GM21825 (cell line): Measurements from ENCODE around the gene HK3.

ENCODE experiments used
- ATAC-seq: cut with Tn5 transposase; IDR thresholded peaks from one replicate; pipeline ENCODE4 v1.9.1; 2021; ENCODE audit warnings: mild to moderate bottlenecking, moderate library complexity; ENCODE audit not compliant: unreplicated experiment

Gene HK3

DNA sequence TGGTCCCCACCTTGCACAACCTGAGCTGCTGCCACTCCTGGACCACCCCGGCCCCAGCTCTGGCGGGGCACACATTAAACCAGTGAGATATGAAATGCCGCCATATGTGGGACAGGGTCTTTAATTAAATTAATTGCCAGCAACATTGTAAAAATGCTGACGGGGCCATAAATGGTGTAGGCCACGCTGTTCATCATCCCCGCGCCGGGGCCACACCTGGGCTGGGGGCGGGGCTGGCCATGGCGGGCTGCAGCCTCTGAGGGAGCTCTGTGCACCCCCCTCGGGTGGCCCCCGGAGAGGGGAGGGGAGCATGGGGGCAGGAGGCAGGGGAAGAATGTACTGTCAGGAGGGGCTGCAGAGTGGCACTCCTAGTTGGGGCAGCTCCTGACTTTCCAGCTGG lies 47.8 kb downstream of the HK3 start:
- no peak for ATAC-seq

DNA sequence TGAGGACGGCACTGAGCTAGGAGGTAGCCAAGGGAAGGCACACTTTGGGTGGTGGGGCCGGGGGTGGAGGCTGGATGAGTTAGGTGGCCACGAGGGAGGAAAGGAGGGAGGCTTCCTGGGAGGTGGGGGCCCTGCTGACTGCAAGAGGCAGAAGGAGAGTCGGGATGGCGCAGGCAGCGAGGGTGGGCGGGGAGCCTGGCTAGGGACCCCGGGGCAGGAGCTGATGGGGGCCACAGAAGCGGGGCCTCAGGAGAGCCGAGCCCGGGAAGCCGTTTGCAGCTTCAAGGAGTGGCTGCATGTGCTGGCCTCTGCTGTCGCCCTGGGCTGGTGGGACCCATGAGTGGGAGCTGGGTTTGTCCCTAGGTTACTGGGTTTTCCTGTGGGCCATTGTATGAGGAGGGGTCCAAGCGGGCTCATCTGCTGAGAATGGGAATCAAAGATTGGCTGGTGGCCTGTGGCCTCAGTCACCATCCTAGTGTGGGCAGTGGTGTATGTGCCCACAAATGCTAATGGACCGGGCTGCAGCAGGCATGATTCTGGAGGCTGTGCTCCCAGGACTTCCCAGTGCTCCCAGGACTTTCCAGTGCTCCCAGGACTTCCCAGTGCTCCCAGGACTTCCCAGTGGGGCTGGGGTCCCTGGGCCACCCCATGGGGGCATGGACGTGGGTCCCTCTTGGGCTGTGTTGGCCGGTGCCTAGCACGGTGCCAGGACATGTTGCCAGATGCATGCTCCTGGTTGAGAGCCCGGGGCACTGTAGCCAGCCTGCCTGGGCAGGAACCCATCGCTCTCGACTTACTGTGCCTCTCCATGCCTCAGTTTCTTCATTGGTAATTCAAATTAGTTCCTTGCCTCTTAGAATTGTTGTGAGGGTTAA lies 48.5 kb downstream of the HK3 start:
- no peak for ATAC-seq

DNA sequence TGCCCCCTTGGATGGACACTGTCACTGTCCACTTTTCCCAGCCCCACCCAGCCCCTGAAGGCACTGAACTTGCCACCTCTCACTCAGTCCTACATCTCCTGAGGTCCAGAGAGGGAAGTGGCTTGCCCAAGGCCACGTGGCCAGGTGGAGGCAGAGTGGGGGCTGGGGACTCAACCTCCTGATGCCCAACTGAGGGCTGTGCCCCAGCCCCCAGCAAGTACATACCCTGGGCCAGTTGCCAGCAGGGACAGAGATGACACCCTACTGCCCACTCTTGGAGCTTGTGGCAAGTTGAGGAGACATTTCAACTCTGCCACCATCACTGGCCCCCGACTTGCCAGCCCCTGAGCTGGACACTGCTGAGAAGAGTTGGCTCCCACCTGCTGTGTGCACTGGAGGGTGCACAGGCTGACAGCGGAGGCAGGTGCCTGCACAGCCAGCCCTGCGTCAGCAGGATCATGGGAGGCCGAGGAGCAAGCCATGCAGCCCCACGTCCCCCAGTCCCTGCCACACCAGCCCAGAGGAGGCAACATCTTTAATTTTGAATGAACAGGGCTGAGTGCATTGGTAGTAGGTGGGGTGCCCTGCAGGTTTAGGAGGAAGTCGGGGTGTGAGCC lies 49.4 kb downstream of the HK3 start:
- ATAC-seq, result no peak

GRCh38 chr5:176848651-176849050 lies 50.5 kb downstream of the HK3 start:
- no peak for ATAC-seq

GRCh38 chr5:176847726-176848290 lies 51.3 kb downstream of the HK3 start:
- no peak for ATAC-seq

GRCh38 chr5:176847148-176847547 lies 52.0 kb downstream of the HK3 start:
- ATAC-seq, result no peak

- ATAC-seq, result no peak
Observed at GRCh38 chr5:176846335-176847140, 52.6 kb downstream of the HK3 start.

GRCh38 chr5:176845392-176845713 lies 53.8 kb downstream of the HK3 start:
- ATAC-seq, result no peak

DNA sequence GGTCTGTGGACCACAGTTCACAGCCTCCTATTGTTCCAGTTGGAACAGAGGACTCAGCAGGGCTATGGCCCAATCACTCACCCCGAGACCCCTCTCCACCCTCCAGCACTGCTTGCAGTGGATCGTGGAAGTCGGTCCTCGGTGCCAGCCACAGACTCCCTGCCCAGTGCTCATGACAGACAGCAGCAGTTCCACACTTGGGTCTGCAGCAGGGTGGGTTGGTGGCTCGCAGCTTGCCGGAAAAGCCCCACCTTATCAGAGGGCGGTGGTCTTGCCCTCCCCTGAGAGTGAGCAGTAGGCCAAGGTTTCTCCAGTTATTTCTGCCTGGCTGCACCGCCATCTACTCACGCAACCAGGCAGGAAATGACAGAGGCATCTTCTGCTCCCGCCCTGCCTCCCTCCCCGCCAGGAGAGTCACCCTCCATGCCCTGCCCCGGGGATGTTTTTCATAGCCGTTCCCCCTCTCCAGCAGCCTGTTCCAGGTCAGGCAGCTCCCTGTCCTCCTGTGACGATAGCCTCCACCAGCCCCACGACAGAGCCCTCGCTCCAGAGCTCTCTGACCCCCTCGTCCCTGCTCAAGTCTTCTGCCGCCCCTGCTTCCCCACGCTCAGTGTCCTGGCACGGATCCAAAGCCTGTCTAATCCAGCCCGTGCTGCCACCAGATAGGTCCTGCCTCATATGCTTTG lies 54.3 kb downstream of the HK3 start:
- no peak for ATAC-seq

DNA sequence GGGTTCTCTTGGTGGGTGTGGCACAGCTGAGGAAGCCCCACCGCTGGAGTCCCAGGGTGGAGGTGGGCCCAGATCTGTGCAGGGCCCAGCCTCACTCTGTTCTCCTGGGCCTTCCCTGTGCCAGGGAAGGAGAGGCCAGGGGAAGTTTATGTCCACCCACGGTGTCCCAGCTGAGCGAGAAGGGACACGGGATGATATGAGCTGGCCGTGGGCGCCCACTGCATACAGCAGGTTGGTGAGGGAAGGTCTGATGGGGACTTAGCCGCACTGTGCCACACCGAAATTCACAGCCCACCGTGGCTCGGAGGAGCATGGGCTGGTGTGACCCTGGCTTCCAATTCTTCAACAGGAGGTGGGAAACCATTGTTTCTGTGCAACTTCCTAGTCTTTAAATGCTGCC lies 54.9 kb downstream of the HK3 start:
- no peak for ATAC-seq

- no peak for ATAC-seq
Observed at GRCh38 chr5:176843673-176844072, 55.5 kb downstream of the HK3 start.

GRCh38 chr5:176837707-176838115 lies 61.4 kb downstream of the HK3 start:
- ATAC-seq, result no peak

DNA sequence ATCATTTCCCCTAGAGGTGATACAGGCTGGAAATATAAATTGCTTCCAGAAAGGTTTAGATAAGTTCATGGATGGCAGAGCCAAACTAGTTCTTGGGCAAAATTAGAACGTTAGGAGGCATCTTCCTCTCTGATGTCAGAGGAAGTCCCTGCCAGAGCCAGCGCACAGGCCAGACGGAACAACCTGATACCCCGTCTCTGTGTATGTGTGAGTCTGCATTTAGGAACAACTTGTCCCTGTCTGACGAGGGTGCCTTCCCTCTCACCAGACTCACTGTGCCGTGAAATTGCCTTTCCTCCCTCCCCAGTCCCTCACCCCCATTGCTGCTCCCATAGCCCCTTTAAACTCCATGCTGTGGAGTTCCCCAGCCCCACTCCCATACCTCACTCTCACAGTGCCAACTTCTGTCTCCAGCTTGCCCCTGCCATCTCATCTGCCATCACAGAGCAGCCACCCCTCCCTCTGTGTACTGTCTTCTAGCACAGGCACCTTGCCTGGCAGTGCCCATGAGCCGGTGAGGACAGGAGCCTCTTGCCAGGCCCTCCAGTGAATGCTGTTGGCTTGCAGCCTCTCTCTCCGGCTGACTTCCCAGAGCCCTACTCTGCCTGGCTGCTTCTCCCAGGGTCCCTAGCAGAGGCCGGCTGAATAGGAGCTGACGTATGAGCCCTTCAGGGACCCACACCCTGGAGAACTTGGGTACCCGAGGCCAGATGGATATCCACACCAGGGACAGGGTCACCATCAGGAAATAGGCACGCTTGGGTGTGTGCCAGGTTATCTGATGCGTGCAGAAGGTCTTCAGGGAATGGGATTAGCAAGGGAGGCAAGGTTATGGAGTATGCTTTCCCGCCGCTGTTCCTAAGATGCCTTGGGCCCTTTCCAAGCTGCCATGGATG lies 62.1 kb downstream of the HK3 start:
- no peak for ATAC-seq

DNA sequence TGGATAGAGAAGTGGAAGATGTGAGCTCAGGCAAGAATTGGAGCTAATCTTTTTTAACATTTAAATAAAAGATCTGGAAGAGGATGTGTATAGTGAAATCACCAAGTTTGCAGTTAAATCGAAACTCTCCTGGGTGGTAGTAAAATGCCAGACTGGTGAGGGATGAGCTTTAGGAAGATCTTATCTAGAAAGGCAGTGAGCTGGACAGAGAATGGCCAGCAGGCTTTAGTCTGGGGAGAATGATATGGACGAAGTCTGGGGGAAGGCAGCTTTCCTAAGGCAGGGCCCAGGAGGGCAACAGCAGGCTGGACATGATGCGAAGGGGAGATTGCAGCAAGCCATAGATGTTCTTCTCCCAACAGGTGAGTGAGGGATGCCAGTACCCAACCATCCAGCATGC lies 63.2 kb downstream of the HK3 start:
- no peak for ATAC-seq

DNA sequence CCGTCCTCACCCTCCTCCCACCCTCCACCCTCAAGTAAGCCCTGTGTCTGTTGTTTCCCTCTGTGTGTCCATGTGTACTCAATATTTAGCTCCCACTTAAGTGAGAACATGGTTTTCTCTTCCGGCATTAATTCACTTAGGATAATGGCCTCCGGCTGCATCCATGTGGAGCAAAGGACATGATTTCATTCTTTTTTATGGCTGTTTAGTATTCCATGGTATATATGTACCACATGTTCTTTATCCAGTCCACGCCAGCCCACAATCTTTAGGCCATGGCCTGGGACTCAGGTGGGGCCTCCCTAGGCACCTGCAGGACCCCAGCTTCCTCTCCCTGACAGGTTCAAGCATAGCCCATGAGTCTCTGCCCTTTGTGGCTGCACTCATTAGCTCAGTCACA lies 65.9 kb downstream of the HK3 start:
- ATAC-seq, result no peak

- ATAC-seq, result no peak
Observed at GRCh38 chr5:176832162-176832561, 67.0 kb downstream of the HK3 start.

GRCh38 chr5:176831425-176831824 lies 67.7 kb downstream of the HK3 start:
- ATAC-seq, result no peak

GRCh38 chr5:176830995-176831423 lies 68.1 kb downstream of the HK3 start:
- ATAC-seq, result no peak
